Duodenal mucosa (tissue), 2 donors: Measurements from ENCODE around the gene S1PR4.
"Not testable (repeated sequence)": the region's sequence is repeated elsewhere in the genome, so short reads cannot be mapped to it uniquely, and the experiment has no call there.

ENCODE experiments used
- H3K27ac ChIP-seq: one replicate; pipeline ENCODE4 v1.7.0; 2013; ENCODE audit warnings: low read depth, low read length
- H3K27me3 ChIP-seq, 2 donors: one replicate each; pipeline ENCODE4 v1.7.0; 2013; ENCODE audit warnings: low read length in 2 of 2, control low read depth in 1 of 2; ENCODE audit not compliant: insufficient read depth in 2 of 2, control insufficient read depth in 1 of 2
- H3K36me3 ChIP-seq, 2 donors: one replicate each; pipeline ENCODE4 v1.7.0; 2013; ENCODE audit warnings: low read length in 2 of 2, control low read depth in 1 of 2; ENCODE audit not compliant: insufficient read depth in 2 of 2, control insufficient read depth in 1 of 2
- H3K4me1 ChIP-seq, 2 donors: one replicate each; pipeline ENCODE4 v1.7.0; 2013; ENCODE audit warnings: low read length in 2 of 2, control low read depth in 1 of 2; ENCODE audit not compliant: insufficient read depth in 2 of 2, control insufficient read depth in 1 of 2
- H3K4me3 ChIP-seq, 2 donors: one replicate each; pipeline ENCODE4 v1.7.0; 2013; ENCODE audit warnings: low read length in 2 of 2, low read depth in 1 of 2
- H3K9ac ChIP-seq, 2 donors: one replicate each; pipeline ENCODE4 v1.7.0; 2013; ENCODE audit warnings: low read length in 2 of 2, low read depth in 1 of 2
- H3K9me3 ChIP-seq, 2 donors: one replicate each; pipeline ENCODE4 v1.7.0; 2013; ENCODE audit warnings: low read length in 2 of 2, control low read depth in 1 of 2; ENCODE audit not compliant: control insufficient read depth in 1 of 2

S1PR4 gene

DNA sequence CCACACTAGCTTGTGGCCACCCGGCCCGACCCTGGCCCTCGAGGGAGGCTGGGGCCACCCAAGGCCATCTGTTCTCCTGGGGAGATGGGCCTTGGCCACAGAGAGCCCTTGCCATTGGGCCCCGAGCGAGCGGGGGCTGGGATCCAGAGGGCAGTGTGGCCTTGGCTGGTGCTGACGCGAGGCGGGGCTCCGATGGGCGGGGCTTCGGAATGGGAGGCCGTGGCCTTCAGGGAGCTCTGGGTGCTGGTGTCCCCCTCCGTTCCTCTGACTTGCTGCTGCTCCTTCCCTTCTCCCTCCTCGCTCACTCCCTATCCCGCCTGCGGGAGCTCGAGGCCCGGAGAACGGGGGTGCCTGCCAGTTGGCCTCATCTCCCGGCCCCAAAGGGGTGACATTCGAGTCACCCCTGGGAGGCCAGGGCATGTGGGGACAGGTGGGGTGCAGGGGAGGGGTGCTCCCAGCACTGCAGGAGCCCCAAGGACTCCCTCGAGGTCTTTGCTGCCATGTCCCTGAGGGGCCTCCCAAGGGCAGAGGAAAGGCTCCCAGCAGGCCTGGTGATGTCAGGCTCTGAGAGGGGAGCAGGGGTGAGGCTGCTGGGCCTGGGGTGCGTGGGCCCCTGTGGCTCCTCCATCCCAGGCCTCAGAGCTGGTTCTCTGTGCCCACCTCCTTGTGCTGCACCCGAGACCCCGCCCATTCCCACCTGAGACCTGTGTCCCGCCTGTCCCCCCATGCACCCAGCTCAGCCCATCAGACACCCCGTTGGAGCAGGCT is 11.3 kb downstream of the S1PR4 start:
- Histone ChIP-seq H3K4me1 (peaks cover 33 to 42% of the 10 kb centered on the region in 2 donors), H3K9ac (peak overlapping the region; percentile 88 to 94), H3K4me3 (peak overlapping the region; percentile 84 to 90), H3K27ac (peak overlapping the region; percentile 79), H3K9me3 (no peaks in the 10 kb centered on the region), H3K36me3 (peaks cover 11 to 20% of the 10 kb centered on the region in 2 donors), H3K27me3 (no peaks in the 10 kb centered on the region)

DNA sequence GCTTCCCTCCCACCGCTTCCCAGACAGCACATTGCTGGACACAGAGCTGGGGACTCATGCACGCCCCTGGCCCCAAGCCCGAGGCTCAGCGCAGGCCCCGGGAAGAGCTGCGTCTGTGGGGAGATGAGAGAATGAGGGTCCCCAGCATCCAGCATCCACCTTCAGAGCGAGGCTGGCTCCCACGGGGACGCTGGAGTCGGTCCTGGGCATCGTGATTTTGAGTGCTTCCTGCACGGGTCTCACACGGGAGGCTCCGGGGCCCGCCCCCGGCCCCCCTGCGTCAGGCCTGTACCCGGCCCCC is 11.9 kb downstream of the S1PR4 start:
- Histone ChIP-seq H3K4me3 (no peak overlapping the region), H3K27ac (no peak overlapping the region), H3K4me1 (peaks cover 33 to 40% of the 10 kb centered on the region in 2 donors), H3K9ac (no peak overlapping the region), H3K27me3 (no peaks in the 10 kb centered on the region), H3K9me3 (no peaks in the 10 kb centered on the region), H3K36me3 (peaks cover 11 to 20% of the 10 kb centered on the region in 2 donors)

DNA sequence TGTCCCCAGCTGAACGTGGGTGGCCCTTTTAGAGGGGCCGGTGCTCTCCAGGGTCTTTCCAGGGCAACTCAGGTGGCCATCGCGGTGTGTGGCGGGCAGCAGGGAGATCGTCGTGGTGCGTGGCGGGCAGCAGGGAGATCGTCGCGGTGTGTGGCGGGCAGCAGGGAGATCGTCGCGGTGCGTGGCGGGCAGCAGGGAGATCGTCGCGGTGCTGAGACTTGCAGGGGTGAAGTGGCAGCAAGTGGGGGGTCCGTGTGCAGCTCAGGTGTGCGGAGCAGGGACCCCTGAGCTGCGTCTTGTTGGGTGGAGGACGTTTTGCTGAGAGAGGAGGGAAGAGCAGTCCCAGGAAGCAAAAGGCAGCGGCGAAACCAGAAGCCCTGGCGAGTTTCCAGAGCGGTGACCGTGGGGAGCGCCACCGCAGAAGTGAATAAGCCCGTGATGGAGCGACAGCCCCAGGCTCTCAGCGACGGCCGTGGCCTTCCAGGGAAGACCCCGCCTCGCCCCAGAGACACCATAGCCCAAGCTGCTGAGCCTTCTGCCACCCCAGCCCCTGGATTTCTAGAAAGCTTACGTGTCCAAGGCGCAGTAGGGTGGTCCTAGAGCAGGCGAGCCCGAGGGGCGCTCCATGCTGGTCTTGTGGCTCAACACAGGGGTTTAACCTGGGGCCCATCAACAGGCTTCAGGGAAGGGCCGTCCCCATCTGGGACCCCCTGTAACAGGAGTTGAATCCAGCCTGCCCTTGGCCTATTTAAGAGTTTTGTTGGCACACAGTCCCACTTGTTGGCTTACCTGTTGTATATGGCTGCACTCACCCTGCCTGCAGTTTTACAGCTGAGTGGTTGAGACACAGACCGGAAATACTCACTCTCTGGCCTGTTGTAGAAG is 12.6 kb downstream of the S1PR4 start:
- Histone ChIP-seq H3K9ac (no peak overlapping the region), H3K4me3 (no peak overlapping the region), H3K36me3 (peaks cover 11 to 26% of the 10 kb centered on the region in 2 donors), H3K9me3 (no peaks in the 10 kb centered on the region), H3K27ac (no peak overlapping the region), H3K4me1 (peaks cover 33 to 40% of the 10 kb centered on the region in 2 donors), H3K27me3 (no peaks in the 10 kb centered on the region)

DNA sequence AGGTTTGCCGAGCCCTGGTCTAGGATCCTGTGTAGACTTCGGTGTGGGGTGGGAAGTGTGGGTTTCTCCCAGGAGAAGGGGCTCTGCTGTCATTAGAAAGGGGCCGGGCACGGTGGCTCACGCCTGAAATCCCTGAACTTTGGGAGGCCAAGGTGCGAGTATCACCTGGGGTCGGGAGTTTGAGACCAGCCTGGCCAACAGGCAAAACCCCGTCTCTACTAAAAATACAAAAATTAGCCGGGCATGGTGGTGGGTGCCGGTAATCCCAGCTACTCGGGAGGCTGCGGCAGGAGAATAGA is 13.2 kb downstream of the S1PR4 start:
- not testable (repeated sequence) for H3K9ac ChIP-seq, H3K4me3 ChIP-seq, H3K27ac ChIP-seq, H3K27me3 ChIP-seq, H3K9me3 ChIP-seq
- peaks cover 11 to 32% of the 10 kb centered on the region in 2 donors for H3K36me3 ChIP-seq
- H3K4me1 ChIP-seq, result peaks cover 33 to 36% of the 10 kb centered on the region in 2 donors

DNA sequence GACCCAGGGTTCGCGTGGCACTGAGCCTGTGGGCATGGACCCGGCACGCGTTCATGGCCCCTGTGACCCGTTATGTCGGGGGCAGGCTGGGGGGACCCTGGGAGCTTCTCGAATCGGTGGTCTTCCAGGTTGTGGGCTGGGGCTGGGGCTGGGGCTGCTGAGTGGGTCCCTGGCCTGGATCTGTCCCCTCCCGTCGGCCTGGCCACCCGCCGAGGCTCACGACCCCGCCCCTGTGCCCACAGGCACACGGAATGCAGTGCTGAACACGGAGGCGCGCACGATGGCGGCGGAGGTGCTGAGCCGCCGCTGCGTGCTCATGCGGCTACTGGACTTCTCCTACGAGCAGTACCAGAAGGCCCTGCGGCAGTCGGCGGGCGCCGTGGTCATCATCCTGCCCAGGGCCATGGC is 13.7 kb downstream of the S1PR4 start:
- Histone ChIP-seq H3K4me3 (no peak overlapping the region), H3K27ac (no peak overlapping the region), H3K36me3 (peaks cover 11 to 36% of the 10 kb centered on the region in 2 donors), H3K9me3 (no peaks in the 10 kb centered on the region), H3K27me3 (no peaks in the 10 kb centered on the region), H3K9ac (no peak overlapping the region), H3K4me1 (peaks cover 28 to 31% of the 10 kb centered on the region in 2 donors)

DNA sequence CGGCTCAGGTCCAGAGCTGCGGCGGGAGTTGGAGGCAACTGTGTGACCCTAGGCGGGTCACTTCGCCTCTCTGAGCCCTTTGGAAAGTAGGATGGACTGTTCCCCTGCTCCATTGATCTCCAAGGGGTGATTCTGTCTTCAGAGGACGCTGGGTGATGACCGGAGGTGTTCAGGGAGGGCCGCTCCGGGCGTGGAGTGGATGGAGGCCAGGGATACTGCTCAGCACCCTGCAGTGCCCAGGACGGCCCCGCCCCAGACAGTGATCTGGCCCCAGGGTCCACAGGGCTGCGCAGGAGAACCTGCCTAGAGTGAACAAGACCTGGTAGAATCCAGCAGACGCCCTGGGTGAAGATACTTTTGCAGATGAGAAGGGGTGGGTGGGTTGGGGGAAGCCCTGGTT is 14.1 kb downstream of the S1PR4 start:
- Histone ChIP-seq H3K27me3 (no peaks in the 10 kb centered on the region), H3K27ac (no peak overlapping the region), H3K4me3 (no peak overlapping the region), H3K9ac (no peak overlapping the region), H3K4me1 (peaks cover 24 to 27% of the 10 kb centered on the region in 2 donors), H3K9me3 (no peaks in the 10 kb centered on the region), H3K36me3 (peaks cover 11 to 37% of the 10 kb centered on the region in 2 donors)

DNA sequence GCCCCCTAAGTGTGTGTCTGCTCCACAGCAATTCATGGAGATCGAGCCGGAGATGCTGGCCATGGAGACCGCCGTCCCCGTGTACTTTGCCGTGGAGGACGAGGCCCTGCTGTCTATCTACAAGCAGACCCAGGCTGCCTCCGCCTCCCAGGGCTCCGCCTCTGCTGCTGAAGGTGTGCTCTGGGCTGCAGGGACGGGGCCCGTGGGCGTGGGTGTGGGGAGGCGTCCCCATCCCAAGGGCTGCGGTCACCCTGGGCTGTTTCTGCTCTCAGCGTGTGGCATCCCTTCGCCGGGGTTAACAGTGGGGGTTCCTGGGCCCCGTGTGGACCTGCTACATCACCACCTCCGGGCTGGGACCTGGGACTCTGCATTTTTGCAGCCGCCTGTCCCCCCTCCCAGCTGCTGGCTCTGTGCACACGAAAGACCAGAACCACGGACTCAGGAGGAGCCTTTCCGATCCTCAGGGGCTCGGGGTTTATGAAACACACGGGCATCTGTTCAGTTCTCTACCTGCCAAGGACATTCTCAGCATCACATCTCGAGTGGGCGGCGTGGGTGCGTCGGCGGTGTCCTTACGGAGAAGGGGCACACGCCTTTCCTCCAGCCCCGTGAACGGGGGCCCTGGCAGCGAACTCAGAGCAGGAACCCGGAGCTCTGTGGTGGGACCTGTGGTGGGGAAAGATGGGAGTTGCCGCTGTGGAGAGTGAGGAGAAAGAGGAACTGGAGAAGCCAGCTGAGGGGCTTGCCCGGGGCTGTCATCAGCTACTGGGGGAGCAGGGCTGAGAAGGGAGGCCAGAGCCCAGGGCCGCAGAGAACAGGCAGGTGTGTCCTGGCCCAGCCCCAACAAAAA is 14.9 kb downstream of the S1PR4 start:
- Histone ChIP-seq H3K27ac (no peak overlapping the region), H3K9me3 (no peaks in the 10 kb centered on the region), H3K36me3 (peaks cover 11 to 37% of the 10 kb centered on the region in 2 donors)

DNA sequence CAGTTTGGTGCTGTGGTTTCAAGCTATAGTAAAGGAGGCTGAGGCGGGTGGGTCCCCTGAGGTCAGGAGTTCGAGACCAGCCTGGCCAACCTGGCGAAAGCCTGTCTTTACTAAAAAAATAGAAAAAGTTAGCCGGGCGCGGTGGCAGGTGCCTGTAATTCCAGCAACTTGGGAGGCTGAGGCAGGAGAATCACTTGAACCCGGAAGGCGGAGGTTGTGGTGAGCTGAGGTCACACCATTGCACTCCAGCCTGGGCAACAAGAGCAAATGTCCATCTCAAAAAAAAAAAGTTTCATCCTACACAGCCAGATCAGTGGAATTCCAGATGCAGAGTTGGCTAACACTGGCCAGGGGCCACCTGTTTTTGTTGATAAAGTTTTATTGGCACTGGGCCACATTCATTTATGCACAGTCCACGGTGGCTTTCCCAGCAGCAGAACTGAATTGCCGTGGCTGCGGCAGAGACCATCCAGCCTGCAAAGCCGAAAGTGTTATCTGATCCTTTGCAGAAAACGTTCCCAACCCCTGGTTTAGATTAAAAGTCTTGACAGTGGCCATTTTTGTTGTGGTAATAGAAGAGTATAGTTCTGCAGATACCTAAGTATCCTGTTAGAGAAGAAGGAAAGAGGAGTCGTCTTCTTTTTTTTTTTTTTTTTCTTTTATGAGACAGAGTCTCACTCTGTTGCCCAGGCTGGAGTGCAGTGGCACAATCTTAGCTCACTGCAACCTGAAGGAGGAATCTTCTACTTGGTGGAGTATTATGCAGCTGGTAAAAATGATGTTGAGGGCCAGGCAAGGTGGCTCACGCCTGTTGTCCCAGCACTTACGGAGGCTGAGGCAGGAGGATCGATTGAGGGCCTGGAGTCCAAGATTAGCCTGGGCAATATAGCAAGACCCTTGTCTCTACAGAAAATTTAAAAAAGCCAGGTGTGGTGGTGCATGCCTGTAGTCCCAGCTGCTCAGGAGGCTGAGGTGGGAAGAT is 15.8 kb downstream of the S1PR4 start:
- no peak overlapping the region for H3K27ac ChIP-seq
- H3K4me1 ChIP-seq, result peaks cover 9 to 10% of the 10 kb centered on the region in 2 donors
- H3K36me3 ChIP-seq, result peaks cover 8 to 47% of the 10 kb centered on the region in 2 donors
- no peak overlapping the region for H3K9ac ChIP-seq
- no peaks in the 10 kb centered on the region for H3K9me3 ChIP-seq
- H3K27me3 ChIP-seq, result no peaks in the 10 kb centered on the region
- H3K4me3 ChIP-seq, result no peak overlapping the region

More for the DNA sequence above, 14.9 kb downstream of the S1PR4 start:
- Histone ChIP-seq H3K4me1 (peaks cover 16 to 19% of the 10 kb centered on the region in 2 donors), H3K9ac (no peak overlapping the region), H3K27me3 (no peaks in the 10 kb centered on the region), H3K4me3 (no peak overlapping the region)
